GM23248 (cell line): Measurements from ENCODE around the gene RTL10. TPM values are rescaled to one million over a fixed set of nuclear protein-coding genes. Genes with fewer than 3 reads are reported as not detected.

Experiments used
- DNase-seq: peaks from one replicate; pipeline ENCODE4 v3.0.0-alpha.2; 2015
- H2AFZ ChIP-seq: fragments of 200-600 bp; sonication (generic); 2 replicates; pipeline ENCODE4 v1.6.1; 2016; ENCODE audit warnings: antibody characterized with exemption
- H3F3A ChIP-seq: fragments of 200-600 bp; sonication (generic); 2 replicates; pipeline ENCODE4 v1.6.1; 2016; ENCODE audit warnings: mild to moderate bottlenecking, antibody characterized with exemption, mixed run types; ENCODE audit not compliant: insufficient read depth
- H3K27ac ChIP-seq: fragments of 200-600 bp; sonication (generic); 2 replicates; pipeline ENCODE4 v1.5.1; 2016; ENCODE audit warnings: mild to moderate bottlenecking
- H3K27me3 ChIP-seq: fragments of 200-600 bp; sonication (generic); replicated peaks from 2 replicates; pipeline ENCODE4 v1.6.1; 2016; ENCODE audit warnings: mild to moderate bottlenecking; ENCODE audit not compliant: insufficient read depth
- H3K36me3 ChIP-seq: fragments of 200-600 bp; sonication (generic); 2 replicates; pipeline ENCODE4 v1.6.1; 2016; ENCODE audit warnings: low read depth, mild to moderate bottlenecking
- H3K4me1 ChIP-seq: fragments of 200-600 bp; sonication (generic); 2 replicates; pipeline ENCODE4 v1.6.1; 2016; ENCODE audit warnings: mild to moderate bottlenecking; ENCODE audit not compliant: insufficient read depth
- H3K4me2 ChIP-seq: fragments of 200-600 bp; sonication (generic); one replicate; pipeline ENCODE4 v1.6.1; 2016; ENCODE audit warnings: mild to moderate bottlenecking; ENCODE audit not compliant: unreplicated experiment
- H3K4me3 ChIP-seq: fragments of 200-600 bp; sonication (generic); 2 replicates; pipeline ENCODE4 v1.5.1; 2016; ENCODE audit warnings: mild to moderate bottlenecking
- H3K79me2 ChIP-seq: fragments of 200-600 bp; sonication (generic); 2 replicates; pipeline ENCODE4 v1.6.1; 2016; ENCODE audit warnings: mild to moderate bottlenecking; ENCODE audit not compliant: insufficient read depth
- H3K9ac ChIP-seq: fragments of 200-600 bp; sonication (generic); 2 replicates; pipeline ENCODE4 v1.6.1; 2016; ENCODE audit warnings: mild to moderate bottlenecking
- H3K9me2 ChIP-seq: fragments of 200-600 bp; sonication (generic); 2 replicates; pipeline ENCODE4 v1.6.1; 2016; ENCODE audit warnings: mixed run types, mild to moderate bottlenecking, moderate library complexity; ENCODE audit not compliant: insufficient read depth
- H3K9me3 ChIP-seq: fragments of 200-600 bp; sonication (generic); one replicate; pipeline ENCODE4 v1.6.1; 2017; ENCODE audit warnings: low read depth
- H4K20me1 ChIP-seq: fragments of 200-600 bp; sonication (generic); 2 replicates; pipeline ENCODE4 v1.6.0; 2016; ENCODE audit not compliant: insufficient read depth
- EZH2 ChIP-seq: fragments of 200-600 bp; sonication (generic); IDR thresholded peaks from 2 replicates; pipeline ENCODE4 v1.6.1; 2018; ENCODE audit warnings: antibody characterized with exemption, mild to moderate bottlenecking; ENCODE audit not compliant: insufficient read depth, poor library complexity, severe bottlenecking
- EZH2phosphoT487 ChIP-seq: fragments of 200-600 bp; sonication (generic); IDR thresholded peaks from 2 replicates; pipeline ENCODE4 v1.6.1; 2018; ENCODE audit warnings: antibody characterized with exemption, moderate library complexity, mild to moderate bottlenecking, low read depth; ENCODE audit not compliant: insufficient read depth
- WGBS, 2 experiments: methylation state at CpG; one replicate each; pipeline ENCODE4 v1.1.6; 2015 to 2017; ENCODE audit warnings: low lambda C conversion rate in 2 of 2, low coverage in 1 of 2; ENCODE audit errors: missing lambda C conversion rate in 2 of 2; 5-methylcytosine and 5-hydroxymethylcytosine counted together
- in situ Hi-C: fragments of 300-500 bp; cut with MboI; formaldehyde crosslinking; loops from 2 replicates; pipeline ENCODE4 v1.15.0; 2020
- polyA plus RNA-seq: library from polyadenylated mRNA; unstranded; fragments of >200 nt; fragmentation: Nextera tagmentation; extraction: Ambion mirVana; gene quantifications from 2 replicates; pipeline ENCODE4 v1.2.1, GENCODE V29; 2016
- total RNA-seq: library from RNA; depleted of rRNA; stranded (reverse); fragments of >200 nt; shearing (Covaris generic); gene quantifications from 2 replicates; pipeline ENCODE4 v1.2.3, GENCODE V29; 2014

RTL10 gene
- total and polyA plus RNA-seq, 2 experiments from 2014 or later = 14.2 to 23.8 TPM

DNA sequence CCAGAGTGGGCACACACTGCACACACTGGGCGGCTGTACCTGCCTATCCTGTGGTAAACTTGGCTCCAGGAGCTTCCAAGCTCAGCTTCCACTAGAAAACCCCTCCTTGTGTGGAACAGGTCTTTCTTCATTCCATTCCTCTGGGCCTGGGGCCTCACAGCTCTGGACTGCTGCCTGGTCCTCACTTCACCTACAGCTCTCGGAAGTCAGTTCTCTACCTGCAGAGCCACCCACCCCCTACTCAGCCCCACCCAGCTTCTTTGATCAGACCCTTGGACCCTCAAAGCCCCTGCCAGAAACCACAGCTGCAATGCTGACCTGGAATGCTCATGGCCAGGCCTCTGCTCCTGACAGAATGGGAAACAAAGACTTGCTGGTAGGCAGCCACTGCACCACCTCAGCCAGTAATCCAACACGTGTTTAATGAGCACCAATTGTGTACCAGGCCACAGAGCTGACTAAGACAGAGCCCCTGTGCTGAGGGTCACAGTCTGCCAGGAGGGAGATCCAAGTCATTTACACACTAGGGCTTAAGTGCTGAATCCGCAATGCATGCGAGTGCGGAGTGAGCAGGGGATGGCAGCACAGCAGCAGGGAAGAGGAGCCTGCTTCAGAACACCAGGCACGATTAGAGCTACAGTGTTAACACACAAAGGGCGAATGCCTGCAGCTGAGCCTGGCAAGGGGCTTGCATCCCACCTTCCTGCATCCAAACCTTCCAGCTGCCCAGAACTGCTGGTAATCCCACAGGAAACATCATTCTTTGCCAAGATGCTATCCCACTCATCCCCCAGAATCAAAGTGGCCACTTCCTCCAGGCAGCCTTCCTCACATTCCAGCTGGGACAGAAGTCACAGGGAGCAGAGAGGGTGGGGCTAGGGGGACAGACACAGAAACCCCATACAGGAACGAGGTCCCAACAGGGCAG lies 4.6 kb downstream of the RTL10 start:
- H3K36me3 ChIP-seq = no peaks in the 10 kb centered on the region
- no peak overlapping the region for H3K4me2 ChIP-seq
- TF ChIP-seq EZH2phosphoT487 = no peak
- TF ChIP-seq EZH2 = no peak
- H3K9me3 ChIP-seq = no peaks in the 10 kb centered on the region
- no peaks in the 10 kb centered on the region for H4K20me1 ChIP-seq
- no peak for DNase-seq
- H3K9me2 ChIP-seq = no peaks in the 10 kb centered on the region
- peaks cover 30% of the 10 kb centered on the region for H3F3A ChIP-seq
- no peak overlapping the region for H2AFZ ChIP-seq
- H3K9ac ChIP-seq = no peak overlapping the region
- 78 to 79% methylated on average over 8 to 9 of the region's 9 CpGs for WGBS, 2 experiments
- no peak overlapping the region for H3K27ac ChIP-seq
- H3K4me3 ChIP-seq = no peak overlapping the region
- in situ Hi-C loops = no loop called here
- H3K79me2 ChIP-seq = peaks cover 84% of the 10 kb centered on the region
- H3K27me3 ChIP-seq = no peaks in the 10 kb centered on the region
- peaks cover 16% of the 10 kb centered on the region for H3K4me1 ChIP-seq

DNA sequence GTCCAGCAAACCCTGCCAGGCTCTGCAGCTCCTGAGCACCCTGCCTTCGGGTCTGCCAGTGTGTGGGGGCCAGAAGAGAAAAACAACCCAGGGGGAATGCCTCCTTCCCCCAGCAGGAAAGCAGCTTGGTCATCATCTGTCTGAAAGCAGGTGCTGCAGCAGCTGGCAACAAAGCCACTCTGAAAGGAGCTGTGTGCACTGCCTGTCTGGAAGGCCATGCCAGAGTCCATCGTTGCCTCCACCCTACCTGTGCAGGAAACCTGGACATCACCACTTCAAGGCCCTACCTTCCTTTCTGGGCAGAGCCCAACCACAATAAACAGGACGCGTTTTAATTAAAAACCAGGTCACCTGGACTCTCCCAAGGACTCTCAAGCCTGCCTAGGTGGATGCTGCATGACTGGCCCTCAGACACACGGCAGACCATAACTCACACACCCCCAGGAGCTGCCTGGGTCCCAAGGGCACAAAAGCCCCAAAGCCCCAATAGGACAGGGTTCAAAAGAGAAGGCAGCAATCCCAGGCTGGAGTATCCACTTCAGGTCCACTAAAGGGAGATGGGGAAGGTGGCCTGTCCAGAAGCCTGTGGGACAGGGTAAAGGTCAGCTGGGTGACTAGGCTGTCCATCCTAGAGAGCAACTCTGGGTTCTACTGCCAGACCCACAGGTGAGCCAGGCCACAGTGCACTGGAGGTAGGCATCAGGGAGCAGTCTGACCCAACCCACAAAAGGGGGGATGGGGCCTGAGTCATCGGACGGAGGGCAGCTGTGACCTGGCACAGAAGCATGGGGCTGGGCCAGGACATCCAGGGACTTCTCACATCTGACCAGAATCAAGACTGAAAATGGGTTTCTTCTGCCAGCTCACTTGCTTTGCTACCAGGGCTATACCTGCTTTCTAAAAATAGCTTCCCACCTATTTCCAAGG lies 6.1 kb downstream of the RTL10 start:
- peak; percentile 57 for DNase-seq
- in situ Hi-C loops = no loop called here
- H3K9me2 ChIP-seq = no peaks in the 10 kb centered on the region

DNA sequence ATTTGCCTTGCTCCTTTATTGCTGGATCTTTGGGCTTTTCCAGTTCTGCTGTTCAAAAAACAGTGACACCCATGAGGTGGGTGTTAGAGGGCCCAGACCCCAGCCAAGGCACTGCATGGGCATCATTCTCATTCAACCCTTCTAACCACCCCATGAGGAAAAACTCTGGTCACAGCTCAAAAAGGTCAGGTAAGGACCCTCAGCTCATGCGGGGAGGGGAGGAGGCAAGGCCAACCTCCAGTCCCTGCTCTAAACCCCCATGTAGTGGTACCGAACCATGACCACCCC lies 7.4 kb downstream of the RTL10 start:
- H3K9me2 ChIP-seq = no peaks in the 10 kb centered on the region
- H3K79me2 ChIP-seq = peaks cover 71% of the 10 kb centered on the region
- in situ Hi-C loops = no loop called here
- no peak overlapping the region for H2AFZ ChIP-seq
- H3K4me3 ChIP-seq = no peak overlapping the region
- H3K36me3 ChIP-seq = no peaks in the 10 kb centered on the region
- no peaks in the 10 kb centered on the region for H3K27me3 ChIP-seq
- WGBS, 2 experiments = 90 to 97% methylated on average over 2 of the region's 2 CpGs
- no peaks in the 10 kb centered on the region for H3K9me3 ChIP-seq
- no peak for DNase-seq
- H3K4me1 ChIP-seq = peaks cover 23% of the 10 kb centered on the region
- TF ChIP-seq EZH2 (no peak), EZH2phosphoT487 (no peak)
- H3K4me2 ChIP-seq = no peak overlapping the region
- H4K20me1 ChIP-seq = no peaks in the 10 kb centered on the region
- H3K27ac ChIP-seq = no peak overlapping the region
- H3K9ac ChIP-seq = no peak overlapping the region
- H3F3A ChIP-seq = peaks cover 35% of the 10 kb centered on the region

More for the DNA sequence above, 6.1 kb downstream of the RTL10 start:
- 48 to 56% methylated on average over 7 of the region's 7 CpGs for WGBS, 2 experiments
- H4K20me1 ChIP-seq = no peaks in the 10 kb centered on the region
- no peaks in the 10 kb centered on the region for H3K36me3 ChIP-seq
- H3K4me1 ChIP-seq = peaks cover 30% of the 10 kb centered on the region
- TF ChIP-seq EZH2 = no peak
- no peak for TF ChIP-seq EZH2phosphoT487
- H2AFZ ChIP-seq = no peak overlapping the region
- no peak overlapping the region for H3K4me3 ChIP-seq
- peaks cover 35% of the 10 kb centered on the region for H3F3A ChIP-seq
- no peak overlapping the region for H3K4me2 ChIP-seq
- H3K27me3 ChIP-seq = no peaks in the 10 kb centered on the region
- no peaks in the 10 kb centered on the region for H3K9me3 ChIP-seq
- H3K79me2 ChIP-seq = peaks cover 72% of the 10 kb centered on the region
- H3K27ac ChIP-seq = no peak overlapping the region
- no peak overlapping the region for H3K9ac ChIP-seq

DNA sequence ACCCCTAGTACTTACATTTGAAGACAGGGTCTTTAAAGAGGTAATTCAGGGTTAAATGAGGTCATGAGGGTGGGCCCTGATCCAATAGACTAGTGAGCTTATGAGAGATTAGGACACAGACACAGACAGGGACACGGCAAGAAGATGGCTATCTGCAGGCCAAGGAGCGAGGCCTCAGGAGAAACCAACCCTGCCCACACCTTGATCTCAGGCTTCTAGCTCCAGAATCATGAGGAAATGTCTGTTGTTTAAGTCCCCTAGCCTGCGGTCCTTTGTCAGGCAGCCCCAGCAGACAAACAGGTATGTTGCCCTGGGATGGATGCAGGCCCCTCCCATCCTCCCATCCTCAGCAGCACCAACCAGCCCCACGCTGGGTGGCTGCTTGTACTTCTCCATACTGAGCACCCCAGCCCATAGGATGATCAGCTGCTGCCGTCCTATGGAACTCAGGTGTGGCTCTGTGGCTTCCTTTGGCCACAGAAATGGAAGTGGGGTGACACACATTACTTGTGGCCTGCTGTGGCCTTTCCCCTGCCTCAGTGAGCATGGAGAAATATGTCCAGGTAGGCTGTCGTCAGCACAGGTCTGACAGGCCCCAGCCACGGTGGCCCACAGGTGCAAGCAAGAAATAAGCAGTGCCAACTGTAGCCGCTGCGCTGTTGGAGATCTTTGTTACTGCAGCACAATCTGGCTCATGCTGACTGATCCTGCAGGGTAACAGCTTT lies 7.9 kb downstream of the RTL10 start:
- in situ Hi-C loops = no loop called here
- Histone ChIP-seq H3K4me2 (no peak overlapping the region), H3K27ac (no peak overlapping the region), H3K79me2 (peaks cover 68% of the 10 kb centered on the region), H3K9ac (no peak overlapping the region), H3K4me1 (peaks cover 21% of the 10 kb centered on the region), H4K20me1 (no peaks in the 10 kb centered on the region), H3K9me2 (no peaks in the 10 kb centered on the region), H3K36me3 (no peaks in the 10 kb centered on the region), H3K9me3 (no peaks in the 10 kb centered on the region), H3K27me3 (no peaks in the 10 kb centered on the region), H3F3A (peaks cover 35% of the 10 kb centered on the region), H2AFZ (no peak overlapping the region), H3K4me3 (no peak overlapping the region)
- WGBS, 2 experiments = 93 to 95% methylated on average over 9 of the region's 9 CpGs
- no peak for DNase-seq
- TF ChIP-seq EZH2phosphoT487 = no peak
- no peak for TF ChIP-seq EZH2
